BLaER1 treated with 17β-estradiol and CSF1 and Interleukin-3, amounts not matched to agents 10 nM and 100 nM (cell line): ENCODE data around the gene FMC1.
"Not testable (repeated sequence)": the region's sequence is repeated elsewhere in the genome, so short reads cannot be mapped to it uniquely, and the experiment has no call there.

Experiments used
- H3K27ac ChIP-seq, 11 experiments: shearing (Covaris generic); formaldehyde crosslinking; 2 replicates each; pipeline ENCODE4 v1.8.1; 2022
- H3K27me3 ChIP-seq, 11 experiments: shearing (Covaris generic); formaldehyde crosslinking; 2 replicates each; pipeline ENCODE4 v1.8.1; 2022
- H3K36me3 ChIP-seq, 11 experiments: shearing (Covaris generic); formaldehyde crosslinking; 2 replicates each; pipeline ENCODE4 v1.8.1; 2022
- H3K4me1 ChIP-seq, 10 experiments: shearing (Covaris generic); formaldehyde crosslinking; 2 replicates each; pipeline ENCODE4 v1.8.1; 2022
- H3K4me2 ChIP-seq, 11 experiments: shearing (Covaris generic); formaldehyde crosslinking; 2 replicates each; pipeline ENCODE4 v1.8.1; 2022
- H3K4me3 ChIP-seq, 10 experiments: shearing (Covaris generic); formaldehyde crosslinking; 2 replicates each; pipeline ENCODE4 v1.8.1; 2022
- H3K9ac ChIP-seq, 11 experiments: shearing (Covaris generic); formaldehyde crosslinking; 2 replicates each; pipeline ENCODE4 v1.8.1; 2022
- H3K9me3 ChIP-seq, 11 experiments: shearing (Covaris generic); formaldehyde crosslinking; replicated peaks in 1 of 11; 2 replicates each; pipeline ENCODE4 v1.8.1; 2022
- H4K20me1 ChIP-seq, 11 experiments: shearing (Covaris generic); formaldehyde crosslinking; 2 replicates each; pipeline ENCODE4 v1.8.1; 2022
- Cebpa-rat ChIP-seq, 11 experiments: shearing (Covaris generic); IDR thresholded peaks; 2 replicates each; pipeline ENCODE4 v1.8.1; 2022

The FMC1 gene

DNA sequence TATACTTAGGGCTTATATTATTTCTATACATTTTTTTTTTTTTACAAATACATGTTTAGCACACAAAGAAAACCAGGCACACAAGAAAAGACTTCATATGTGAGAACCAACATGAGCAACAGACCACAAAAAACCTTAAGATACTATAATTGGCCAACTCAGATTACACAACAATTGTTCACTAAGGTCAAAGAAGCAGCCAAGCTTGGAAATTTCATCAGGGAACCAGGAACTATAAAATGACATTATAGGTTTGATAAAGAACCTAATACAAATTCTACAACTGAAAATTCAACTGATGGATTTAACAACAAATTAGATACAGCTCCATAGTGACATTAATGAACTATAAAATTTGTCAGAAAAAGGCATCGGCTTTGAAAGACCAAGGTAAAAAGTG lies 14.2 kb downstream of the FMC1 start:
- H3K4me1 ChIP-seq: peaks cover 10 to 46% (median 33%) of the 10 kb centered on the region in 10 experiments
- peak overlapping the region in 8 of 11 experiments; percentile 19 to 66 (median 48); a peak in 11 of 22 replicates for H3K9ac ChIP-seq
- H3K4me2 ChIP-seq: peak overlapping the region in 9 of 11 experiments; percentile 13 to 73 (median 60); a peak in 20 of 22 replicates
- H4K20me1 ChIP-seq: no peaks in the 10 kb centered on the region
- H3K9me3 ChIP-seq: no peaks in the 10 kb centered on the region
- no peaks in the 10 kb centered on the region for H3K27me3 ChIP-seq
- H3K27ac ChIP-seq: peak overlapping the region in 9 of 11 experiments; percentile 62 to 99 (median 76); a peak in 18 of 22 replicates
- H3K36me3 ChIP-seq: peaks cover 3 to 48% (median 32%) of the 10 kb centered on the region in 11 experiments; a peak in 19 of 22 replicates
- TF ChIP-seq Cebpa-rat (IDR thresholded peaks at IDR 0.05): peak in 1 of 11 experiments; percentile 43; a peak in 2 of 22 replicates
- 0 out of 20 replicates have a peak overlapping the region, but pooled peaks of 1 of the 10 experiments have one; percentile 23 for H3K4me3 ChIP-seq

DNA sequence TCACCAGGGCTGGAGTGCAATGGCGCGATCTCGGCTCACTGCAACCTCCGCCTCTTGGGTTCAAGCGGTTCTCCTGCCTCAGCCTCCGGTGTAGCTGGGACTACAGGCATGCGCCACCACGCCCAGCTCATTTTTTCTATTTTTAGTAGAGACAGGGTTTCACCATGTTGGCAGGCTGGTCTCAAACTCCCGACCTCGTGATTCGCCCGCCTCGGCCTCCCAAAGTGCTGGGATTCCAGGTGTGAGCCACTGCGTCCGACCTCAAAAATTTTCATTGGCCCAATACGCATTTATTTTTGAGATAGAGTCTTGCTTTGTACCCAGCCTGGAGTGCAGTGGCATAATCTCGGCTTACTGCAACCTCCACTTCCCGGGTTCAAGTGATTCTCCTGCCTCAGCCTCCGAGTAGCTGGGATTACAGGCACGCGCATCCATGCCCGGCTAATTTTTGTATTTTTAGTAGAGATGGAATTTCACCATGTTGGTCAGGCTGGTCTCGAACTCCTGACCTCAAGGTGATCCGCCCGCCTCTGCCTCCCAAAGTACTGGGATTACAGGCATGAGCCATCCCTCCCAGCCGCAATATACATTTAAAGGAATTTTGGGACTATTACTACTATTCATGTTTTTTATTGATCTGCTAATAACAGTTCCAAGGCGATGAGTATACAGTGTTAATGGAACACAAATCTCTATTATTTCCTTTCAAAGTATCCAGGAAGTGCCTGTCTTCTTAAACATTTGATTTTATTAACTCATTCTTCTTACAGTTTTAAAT lies 16.8 kb downstream of the FMC1 start:
- H3K4me3 ChIP-seq: peak overlapping the region; percentile 61 to 95 (median 84)
- peak overlapping the region; percentile 95 to 100 (median 99); a peak in 21 of 22 replicates for H3K27ac ChIP-seq
- not testable (repeated sequence) for H3K27me3 ChIP-seq, H3K9me3 ChIP-seq
- peak overlapping the region; percentile 96 to 99 (median 98); a peak in 21 of 22 replicates for H3K9ac ChIP-seq
- peaks cover 1 to 29% (median 19%) of the 10 kb centered on the region in 11 experiments; a peak in 18 of 22 replicates for H3K36me3 ChIP-seq
- H3K4me1 ChIP-seq: peaks cover 28 to 60% (median 46%) of the 10 kb centered on the region in 10 experiments
- H4K20me1 ChIP-seq: peaks cover 7 to 26% (median 20%) of the 10 kb centered on the region in 11 experiments; a peak in 21 of 22 replicates
- H3K4me2 ChIP-seq: peak overlapping the region; percentile 61 to 89 (median 84)

DNA sequence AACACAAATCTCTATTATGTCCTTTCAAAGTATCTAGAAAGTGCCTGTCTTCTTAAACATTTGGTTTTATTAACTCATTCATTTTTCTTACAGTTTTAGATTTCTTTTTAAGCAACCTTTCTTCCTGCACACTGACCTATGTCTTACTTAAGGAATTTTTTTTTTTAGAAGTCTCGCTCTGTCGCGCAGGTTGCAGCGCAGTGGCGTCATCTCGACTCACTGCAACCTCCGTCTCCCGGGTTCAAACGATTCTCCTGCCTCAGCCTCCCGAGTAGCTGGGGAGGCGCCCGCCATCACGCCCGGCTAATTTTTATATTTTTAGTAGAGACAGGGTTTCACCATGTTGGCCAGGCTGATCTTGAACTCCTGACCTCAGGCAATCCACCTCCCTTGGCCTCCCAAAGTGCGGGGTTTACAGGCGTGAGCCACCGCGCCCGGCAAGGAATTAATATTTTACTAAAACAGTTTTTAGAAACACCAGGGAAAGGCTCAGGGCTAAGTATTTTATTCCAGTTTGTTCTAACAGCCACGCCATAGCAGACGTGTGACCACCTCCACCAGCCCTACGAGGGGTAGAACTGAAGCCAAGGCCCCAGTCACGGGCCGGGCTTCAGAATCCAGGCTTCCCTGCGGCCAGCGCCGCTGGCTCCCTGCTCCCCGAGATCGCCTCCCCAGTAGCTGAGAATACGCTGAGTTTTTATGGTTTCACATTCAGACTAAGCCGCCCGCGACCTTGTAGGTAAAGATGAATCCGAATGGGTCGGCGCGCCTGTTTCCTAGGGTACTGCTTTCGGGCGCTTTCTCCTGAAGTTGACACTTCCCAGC lies 17.6 kb downstream of the FMC1 start:
- H3K36me3 ChIP-seq: peaks cover 9 to 33% (median 21%) of the 10 kb centered on the region in 11 experiments; a peak in 20 of 22 replicates
- H4K20me1 ChIP-seq: peaks cover 14 to 34% (median 28%) of the 10 kb centered on the region in 11 experiments; a peak in 21 of 22 replicates
- H3K9me3 ChIP-seq: no peaks in the 10 kb centered on the region
- peak overlapping the region; percentile 96 to 99 (median 98) for H3K9ac ChIP-seq
- peaks cover 31 to 63% (median 49%) of the 10 kb centered on the region in 10 experiments for H3K4me1 ChIP-seq
- peak overlapping the region; percentile 61 to 89 (median 84) for H3K4me2 ChIP-seq
- TF ChIP-seq Cebpa-rat (IDR thresholded peaks at IDR 0.05): peak in 1 of 11 experiments; percentile 78; a peak in 1 of 22 replicates
- H3K27ac ChIP-seq: peak overlapping the region; percentile 95 to 100 (median 99)
- H3K27me3 ChIP-seq: no peaks in the 10 kb centered on the region
- peak overlapping the region; percentile 61 to 95 (median 84) for H3K4me3 ChIP-seq

DNA sequence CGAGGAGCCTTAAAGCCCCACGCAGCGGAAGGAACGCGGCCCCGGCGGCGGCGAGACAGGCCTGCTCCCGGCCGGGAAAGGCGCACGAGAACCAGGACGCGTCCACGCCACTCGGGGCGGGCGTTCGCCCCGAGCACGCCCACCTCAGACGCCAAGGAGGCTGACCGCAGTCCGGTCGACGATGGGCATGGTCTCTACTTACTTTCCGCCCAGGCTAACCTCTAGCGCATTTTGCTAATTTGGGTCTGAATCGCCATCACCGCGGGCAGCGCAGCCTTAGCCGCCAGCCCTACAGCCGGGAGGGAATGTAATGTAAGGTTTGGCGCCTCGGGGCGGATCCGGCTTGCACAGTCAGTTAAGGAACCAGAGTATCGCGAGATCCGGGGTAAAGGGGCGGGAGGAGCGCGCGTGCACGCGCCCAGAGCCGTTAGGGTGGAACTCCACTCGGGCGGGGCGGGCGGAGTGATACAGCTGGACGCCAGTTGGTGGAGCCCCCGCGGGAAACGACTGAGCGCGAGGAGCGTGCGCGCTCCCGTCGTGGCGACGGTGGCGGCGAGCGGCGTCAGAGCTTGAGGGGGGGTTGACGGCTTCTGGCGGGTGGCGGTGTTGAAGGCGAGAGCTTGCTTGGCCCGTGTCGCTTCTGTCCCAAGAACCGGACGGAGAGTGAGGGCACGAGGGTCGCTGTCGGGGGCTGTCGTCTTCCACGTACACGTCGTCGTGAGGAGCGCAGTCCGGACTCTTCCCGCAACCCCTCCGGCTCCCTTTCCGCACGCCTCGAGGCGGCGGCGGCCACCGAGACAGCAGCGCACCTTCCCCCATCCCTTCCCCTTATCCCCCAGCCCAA lies 18.5 kb downstream of the FMC1 start, which contains the start of gene LUC7L2:
Gene LUC7L2, plus strand, starts transcription at position 529 of the 844 bp plus-strand sequence. CDS start 368 bp downstream, outside the sequence.
- H4K20me1 ChIP-seq: peaks cover 20 to 42% (median 37%) of the 10 kb centered on the region in 11 experiments; a peak in 21 of 22 replicates
- peak within 1 kb of the TSS; percentile 61 to 95 (median 84) for H3K4me3 ChIP-seq
- peak within 1 kb of the TSS; percentile 95 to 100 (median 99) for H3K27ac ChIP-seq
- peaks cover 17 to 36% (median 27%) of the 10 kb centered on the region in 11 experiments; a peak in 21 of 22 replicates for H3K36me3 ChIP-seq
- H3K27me3 ChIP-seq: no peaks in the 10 kb centered on the region
- TF ChIP-seq Cebpa-rat (IDR thresholded peaks at IDR 0.05): no peak
- peak within 1 kb of the TSS; percentile 96 to 99 (median 98) for H3K9ac ChIP-seq
- H3K4me1 ChIP-seq: peaks cover 31 to 57% (median 47%) of the 10 kb centered on the region in 10 experiments
- H3K4me2 ChIP-seq: peak within 1 kb of the TSS; percentile 74 to 89 (median 85)
- no peaks in the 10 kb centered on the region for H3K9me3 ChIP-seq

GRCh38 chr7:139360210-139360947 lies 19.2 kb downstream of the FMC1 start:
- Histone ChIP-seq H3K27ac (peak overlapping the region; percentile 95 to 100 (median 99)), H3K27me3 (no peaks in the 10 kb centered on the region)
- no peak for TF ChIP-seq Cebpa-rat (IDR thresholded peaks at IDR 0.05)

GRCh38 chr7:139360948-139361307 lies 19.8 kb downstream of the FMC1 start:
- no peak for TF ChIP-seq Cebpa-rat (IDR thresholded peaks at IDR 0.05)
- peaks cover 35 to 51% (median 41%) of the 10 kb centered on the region in 10 experiments for H3K4me1 ChIP-seq
- H3K9me3 ChIP-seq: no peaks in the 10 kb centered on the region
- peak overlapping the region; percentile 61 to 95 (median 84) for H3K4me3 ChIP-seq
- H3K27me3 ChIP-seq: no peaks in the 10 kb centered on the region
- H3K27ac ChIP-seq: peak overlapping the region; percentile 95 to 100 (median 99)
- H3K36me3 ChIP-seq: peaks cover 30 to 42% (median 37%) of the 10 kb centered on the region in 11 experiments; a peak in 21 of 22 replicates
- peaks cover 27 to 56% (median 50%) of the 10 kb centered on the region in 11 experiments; a peak in 21 of 22 replicates for H4K20me1 ChIP-seq
- peak overlapping the region; percentile 96 to 99 (median 98) for H3K9ac ChIP-seq
- peak overlapping the region; percentile 52 to 89 (median 79) for H3K4me2 ChIP-seq

More at GRCh38 chr7:139360210-139360947, 19.2 kb downstream of the FMC1 start:
- H4K20me1 ChIP-seq: peaks cover 22 to 50% (median 45%) of the 10 kb centered on the region in 11 experiments; a peak in 21 of 22 replicates
- peaks cover 24 to 39% (median 32%) of the 10 kb centered on the region in 11 experiments; a peak in 21 of 22 replicates for H3K36me3 ChIP-seq
- H3K4me2 ChIP-seq: peak overlapping the region; percentile 52 to 89 (median 79)
- peak overlapping the region; percentile 61 to 95 (median 84) for H3K4me3 ChIP-seq
- no peaks in the 10 kb centered on the region for H3K9me3 ChIP-seq
- H3K4me1 ChIP-seq: peaks cover 34 to 52% (median 41%) of the 10 kb centered on the region in 10 experiments
- H3K9ac ChIP-seq: peak overlapping the region; percentile 96 to 99 (median 98)

DNA sequence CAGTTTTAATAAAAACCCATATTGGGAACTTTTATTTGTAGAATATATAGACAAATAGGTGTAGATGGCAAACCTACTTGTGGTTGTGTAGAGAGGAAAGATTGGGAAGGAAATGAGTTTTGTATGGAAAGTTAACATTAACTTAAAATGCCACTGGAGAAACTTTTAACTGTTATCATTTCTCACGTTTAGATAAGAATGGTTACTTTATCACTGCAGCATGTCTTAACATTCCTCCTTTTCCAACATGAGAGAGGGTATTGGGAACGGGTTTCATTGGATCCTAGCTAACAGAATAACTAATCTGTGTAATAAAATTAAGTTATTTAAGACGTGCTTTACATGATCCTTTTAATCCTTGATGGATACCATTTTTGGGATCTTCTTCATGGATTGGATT lies 20.4 kb downstream of the FMC1 start:
- Histone ChIP-seq H3K4me2 (peak overlapping the region; percentile 52 to 89 (median 79)), H3K9me3 (no peaks in the 10 kb centered on the region), H3K4me1 (peaks cover 32 to 51% (median 45%) of the 10 kb centered on the region in 10 experiments), H4K20me1 (peaks cover 33 to 62% (median 56%) of the 10 kb centered on the region in 11 experiments), H3K36me3 (peaks cover 34 to 46% (median 43%) of the 10 kb centered on the region in 11 experiments), H3K9ac (peak overlapping the region; percentile 96 to 99 (median 98)), H3K4me3 (peak overlapping the region; percentile 61 to 95 (median 84)), H3K27me3 (no peaks in the 10 kb centered on the region), H3K27ac (peak overlapping the region; percentile 95 to 100 (median 99))
- TF ChIP-seq Cebpa-rat (IDR thresholded peaks at IDR 0.05): no peak
